CD4-positive, alpha-beta T cell treated with Interleukin-6 at 100 ng/mL for 8 hours (primary cell): ENCODE measurements around the gene CBX4.

Experiments
- DNase-seq: peaks from one replicate; pipeline ENCODE4 v3.0.0-alpha.2; 2020; ENCODE audit warnings: mixed read lengths, low spot score

The CBX4 gene

DNA sequence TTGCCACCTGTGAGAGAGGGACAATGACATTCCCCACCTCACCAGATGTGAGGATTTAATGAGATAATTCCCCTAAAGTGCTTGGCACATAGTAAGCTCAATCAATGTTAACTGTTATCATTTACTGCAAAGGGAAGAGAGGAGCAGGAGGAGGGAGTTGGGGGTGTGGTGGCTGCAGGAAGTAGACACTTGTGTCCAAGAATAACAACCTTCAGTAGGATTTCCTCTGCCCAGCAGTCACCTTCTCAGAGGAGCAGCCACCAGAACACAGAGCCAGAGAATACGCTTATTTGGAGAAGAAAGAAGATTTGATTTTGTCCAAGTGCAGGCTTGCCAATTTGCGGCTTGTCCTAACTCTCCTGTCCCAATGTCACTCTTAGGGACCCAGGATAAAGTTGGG, 10.2 kb downstream of the CBX4 start:
- no peak for DNase-seq

DNA sequence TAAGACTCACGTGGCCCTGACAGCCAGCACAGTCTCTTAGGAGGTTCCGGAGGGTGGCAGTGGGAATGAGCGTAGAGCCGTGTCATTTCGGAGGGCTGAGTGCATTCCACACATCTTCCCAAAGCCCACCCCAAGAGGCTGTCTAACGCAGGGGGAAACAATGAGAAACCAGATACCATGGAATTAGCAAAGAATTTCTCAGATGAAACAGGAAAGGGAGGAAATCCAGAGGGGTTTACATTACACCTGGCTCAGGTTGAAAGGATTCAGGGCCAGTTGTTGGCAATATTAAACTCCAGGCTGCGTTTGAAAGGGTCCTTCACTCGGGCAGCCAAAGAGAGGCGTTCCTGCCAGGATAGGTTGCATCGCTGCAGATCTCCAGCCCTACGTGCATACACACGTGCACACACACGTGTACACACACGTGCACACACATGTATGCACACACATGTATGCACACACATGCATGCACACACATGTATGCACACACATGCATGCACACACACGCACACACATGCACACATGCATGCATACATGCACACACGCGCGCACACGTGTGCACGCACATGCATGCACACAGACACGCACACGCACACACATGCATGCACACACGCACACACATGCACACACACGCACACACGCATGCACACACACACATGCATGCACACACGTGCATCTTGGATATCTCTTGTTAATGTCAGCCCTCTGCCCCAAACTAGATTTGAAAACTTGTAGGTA, 12.2 kb downstream of the CBX4 start:
- no peak for DNase-seq

DNA sequence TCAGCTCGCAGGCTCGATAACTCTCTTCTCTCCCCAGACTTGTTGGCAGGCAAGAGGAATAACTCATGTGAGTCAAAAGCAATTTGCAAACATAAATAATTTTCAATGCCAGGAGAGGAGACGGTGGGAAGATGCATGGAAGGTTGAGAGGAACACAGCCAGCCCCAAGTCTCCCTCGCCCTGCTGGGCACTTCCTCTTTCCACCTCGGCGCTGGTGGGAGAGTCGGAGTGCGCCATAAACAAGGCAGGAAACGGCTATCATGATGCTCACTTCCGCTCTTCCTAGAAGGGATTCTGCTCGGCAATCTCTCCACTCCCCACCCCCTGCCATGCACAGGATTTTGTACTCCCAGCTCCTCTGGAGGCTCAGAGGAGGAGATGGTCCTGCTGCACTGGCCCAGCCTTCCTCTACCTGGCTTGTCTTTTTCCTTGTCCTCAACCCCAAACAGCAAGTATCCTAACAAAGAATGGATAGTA, 13.0 kb downstream of the CBX4 start:
- DNase-seq, result no peak

DNA sequence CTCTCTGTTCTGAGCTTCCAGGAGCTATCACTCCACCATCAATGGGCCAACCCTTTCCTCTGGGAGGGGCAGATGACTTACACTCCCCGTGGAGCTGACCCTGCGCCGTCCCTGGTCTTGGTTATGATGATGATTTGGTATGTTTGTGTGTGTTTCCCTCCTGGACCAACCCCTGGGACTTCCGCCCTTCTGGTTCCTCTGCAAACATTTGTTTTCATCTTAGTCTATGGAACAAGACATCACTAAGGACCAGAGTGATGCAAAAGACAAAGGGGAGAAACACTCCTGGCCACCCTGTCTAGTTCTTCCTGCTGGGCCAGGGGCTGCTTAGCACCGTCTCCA, 13.7 kb downstream of the CBX4 start:
- no peak for DNase-seq

DNA sequence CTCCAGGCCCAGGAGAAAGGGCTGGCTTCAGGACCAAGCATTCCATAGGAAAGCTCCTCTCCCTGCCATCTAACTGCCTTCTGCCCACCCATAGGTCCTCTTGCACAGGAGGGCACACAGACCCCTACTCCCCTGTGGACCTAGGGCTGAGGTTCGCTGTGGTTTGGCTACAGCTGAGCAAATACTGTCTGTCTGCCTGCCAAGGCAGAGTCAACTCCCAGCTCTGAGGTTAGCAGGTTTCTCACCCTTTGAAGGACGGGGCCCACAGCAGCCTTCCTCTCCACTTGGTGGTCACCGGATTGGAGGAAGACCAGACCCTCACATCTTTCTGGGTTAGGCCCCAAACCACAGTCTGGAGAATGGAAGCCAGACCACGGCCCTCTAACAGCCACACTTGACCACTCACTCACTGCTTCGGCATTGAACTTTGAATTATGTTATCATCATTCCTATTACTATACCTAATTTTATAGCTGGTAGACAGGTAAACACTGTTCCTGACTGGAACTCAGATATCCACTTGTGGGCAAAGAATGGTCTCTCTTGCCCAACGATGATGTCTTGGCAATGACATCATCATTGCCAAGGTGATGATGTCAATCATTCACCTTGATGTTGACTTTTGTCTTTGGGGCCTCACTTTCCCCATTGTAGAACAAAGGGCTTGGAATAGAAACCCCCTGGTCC, 14.2 kb downstream of the CBX4 start:
- no peak for DNase-seq

DNA sequence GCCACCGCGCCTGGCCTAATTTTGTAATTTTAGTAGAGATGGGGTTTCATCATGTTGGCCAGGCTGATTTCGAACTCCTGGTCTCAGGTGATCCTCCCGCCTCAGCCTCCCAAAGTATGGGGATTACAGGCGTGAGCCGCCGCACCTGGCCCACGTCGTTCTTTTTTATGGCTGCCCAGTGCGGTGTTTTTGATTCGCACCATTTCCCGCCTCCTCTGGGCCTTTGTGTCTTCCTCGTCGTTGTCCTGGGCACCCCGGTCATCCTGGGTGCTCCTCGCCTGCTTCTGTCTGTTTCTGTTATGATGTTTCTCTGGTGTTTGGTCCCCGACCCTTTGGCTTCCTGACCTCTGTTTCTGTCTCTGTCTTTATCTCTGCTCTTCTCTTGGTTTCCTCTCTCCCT, 15.0 kb downstream of the CBX4 start:
- DNase-seq, result no peak

DNA sequence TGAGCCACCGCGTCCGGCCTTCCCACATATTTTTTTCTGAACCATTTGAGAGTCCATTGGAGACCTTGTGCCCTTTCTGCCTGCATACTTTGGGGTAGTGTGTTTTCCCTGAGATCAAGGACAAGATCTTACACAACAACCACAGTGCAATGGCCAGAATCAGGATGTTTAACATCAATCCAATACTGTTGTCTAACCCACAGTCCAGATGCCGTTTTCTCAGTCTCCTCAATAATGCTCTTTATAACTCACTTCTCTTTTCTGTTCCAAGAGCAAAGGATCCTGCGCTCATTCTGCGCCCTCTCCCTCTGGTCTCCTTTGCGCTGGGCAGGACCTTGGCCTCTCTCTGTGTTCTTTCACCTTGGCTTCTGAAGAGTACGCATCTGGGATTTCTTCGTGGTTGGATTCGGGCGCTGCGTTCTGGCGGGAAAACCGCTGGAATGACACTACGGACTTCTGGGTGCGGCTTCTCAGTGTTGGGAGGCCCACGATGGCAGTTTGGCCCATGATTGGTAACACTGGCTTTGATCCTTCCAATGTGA, 16.6 kb downstream of the CBX4 start:
- no peak for DNase-seq

DNA sequence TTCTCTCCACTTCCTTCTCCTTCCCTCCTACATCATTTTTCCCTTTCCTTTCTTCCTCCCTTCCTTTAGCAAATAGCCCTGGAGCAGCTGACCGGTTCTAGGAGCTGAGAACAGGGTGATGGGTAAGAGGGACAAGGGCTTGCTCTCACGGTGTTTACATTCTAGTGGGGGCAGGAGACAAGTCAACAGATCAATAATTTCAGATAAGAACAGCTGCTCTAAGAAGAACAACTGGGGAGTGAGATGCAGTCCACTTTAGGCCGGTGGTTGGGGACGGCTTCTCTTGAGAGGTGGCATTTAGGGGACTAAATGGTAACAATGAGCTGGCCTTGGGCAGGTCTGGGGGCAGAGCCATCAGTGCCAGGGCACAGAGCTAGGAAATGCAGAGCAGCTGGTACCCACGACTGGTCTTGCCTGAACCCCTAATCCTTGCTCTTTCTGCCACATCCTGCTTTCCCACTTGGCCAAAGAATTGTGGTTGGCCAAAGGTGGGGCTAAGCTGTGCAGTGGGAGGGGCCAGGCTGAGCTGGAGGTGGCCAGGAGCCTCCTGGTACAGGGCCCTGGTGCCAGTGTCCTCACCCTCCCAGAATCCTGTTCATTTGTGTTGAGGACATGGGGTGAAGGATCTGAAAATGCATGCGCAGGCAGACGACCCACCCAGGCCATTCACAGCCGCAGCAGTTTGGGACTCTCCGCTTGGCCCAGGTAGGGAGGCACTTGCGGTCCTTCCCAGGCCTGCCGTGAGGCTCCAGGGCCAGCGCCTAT, 17.7 kb downstream of the CBX4 start:
- no peak for DNase-seq

DNA sequence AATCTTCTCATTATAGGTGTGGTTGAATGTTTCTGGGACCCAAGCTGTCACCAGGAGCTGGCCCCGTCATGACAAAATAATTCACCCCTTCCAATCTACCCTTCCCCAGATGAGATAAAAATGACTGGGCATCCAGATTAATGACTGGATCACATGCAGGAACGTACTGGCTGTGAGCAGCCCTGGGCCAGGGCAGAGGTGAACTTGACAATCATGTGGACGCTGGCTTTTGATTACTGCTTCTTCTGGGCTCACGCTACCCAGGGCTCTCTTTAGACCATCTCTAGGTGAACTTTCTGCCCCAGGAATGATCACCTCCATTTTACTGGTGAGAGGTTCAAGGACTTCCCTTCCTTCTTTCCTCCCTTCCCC, 18.3 kb downstream of the CBX4 start:
- no peak for DNase-seq

DNA sequence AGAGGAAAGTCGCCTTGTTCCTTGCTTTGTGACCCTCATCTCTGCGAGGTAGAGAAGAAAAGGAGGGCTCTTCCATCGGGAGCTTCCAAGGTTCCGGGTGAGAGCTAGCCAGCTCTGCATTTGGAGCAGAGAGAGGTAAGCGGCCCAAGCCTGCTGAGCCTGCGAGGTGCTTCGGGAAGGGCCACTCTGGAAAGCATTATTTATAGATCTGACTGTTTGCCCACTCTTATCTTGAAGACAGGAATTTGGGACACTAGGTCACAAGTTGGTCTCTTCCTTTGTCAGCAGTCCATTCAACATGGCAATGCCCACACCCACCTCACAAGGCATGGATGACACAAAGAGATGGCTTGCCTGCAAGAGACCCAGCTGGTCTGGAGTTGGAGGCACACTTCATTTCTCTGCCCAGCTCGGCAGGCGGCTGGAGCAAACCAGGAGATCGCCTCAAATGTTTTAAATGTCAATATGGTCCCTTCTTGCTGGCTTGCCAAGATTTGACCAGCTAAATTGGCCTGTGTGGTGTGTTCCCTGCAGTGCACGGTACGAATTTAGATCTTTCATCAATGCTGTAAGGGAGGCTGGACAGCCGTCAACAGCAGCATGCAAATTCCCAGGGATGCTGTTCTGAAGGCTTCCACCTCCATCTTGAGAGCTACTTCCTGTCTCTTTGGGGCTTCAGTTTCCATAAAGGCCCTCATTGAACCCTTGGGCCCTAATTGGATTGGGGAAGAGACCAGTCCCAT, 19.5 kb downstream of the CBX4 start:
- no peak for DNase-seq

DNA sequence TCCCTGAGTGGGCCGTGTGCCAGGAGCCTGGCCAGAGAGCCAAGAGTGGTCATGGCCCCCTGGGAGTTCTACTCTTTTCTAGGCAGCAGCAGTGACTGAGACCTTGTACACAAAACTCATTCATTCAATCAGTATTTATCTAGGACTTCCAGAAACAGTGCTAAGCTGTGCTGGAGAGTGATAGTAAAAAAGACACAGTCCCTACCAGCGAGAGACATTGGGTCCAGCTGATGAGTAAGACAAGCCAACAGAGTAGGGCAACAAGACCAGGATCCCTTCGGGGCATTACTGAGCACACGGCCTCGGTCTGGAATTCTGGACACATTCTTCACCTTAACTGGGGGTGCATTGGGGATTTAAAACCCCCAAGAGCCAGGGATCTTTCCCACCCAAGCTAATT, 20.2 kb downstream of the CBX4 start:
- no peak for DNase-seq

DNA sequence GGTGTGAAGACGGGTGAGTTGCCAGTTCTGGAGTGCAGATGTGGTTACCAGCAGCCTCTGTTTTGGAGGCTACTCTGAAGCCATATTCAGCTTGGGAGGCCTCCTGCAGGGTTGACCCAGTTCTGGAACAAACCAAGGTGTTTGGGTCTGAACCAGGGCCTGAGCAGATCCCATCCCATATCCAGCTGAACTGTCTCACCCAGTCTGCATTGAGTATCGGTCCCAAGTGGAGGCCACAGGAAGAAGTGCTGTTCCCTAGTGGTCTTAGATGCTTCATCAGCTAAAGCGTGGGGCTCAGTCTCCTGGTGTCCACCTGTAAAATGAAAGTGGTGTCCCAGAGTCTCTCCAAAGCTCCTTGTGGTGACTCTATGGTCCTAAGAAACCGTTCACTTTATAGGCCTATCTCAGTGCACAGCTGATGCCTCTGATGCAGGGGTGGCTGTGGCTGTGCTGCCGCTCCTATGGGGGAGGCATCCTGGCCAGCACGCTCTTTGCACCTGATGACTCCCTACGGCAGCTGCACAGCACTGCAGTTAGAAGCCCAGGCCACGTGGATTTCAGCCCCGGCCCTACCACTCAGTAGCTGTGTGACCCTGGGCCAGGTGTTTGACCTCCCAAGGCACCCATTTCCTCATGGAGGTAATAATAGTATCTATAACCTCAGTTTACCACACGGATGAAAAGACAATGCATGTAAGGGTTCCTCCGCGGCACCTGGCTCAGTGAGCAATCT, 21.0 kb downstream of the CBX4 start:
- DNase-seq, result no peak

DNA sequence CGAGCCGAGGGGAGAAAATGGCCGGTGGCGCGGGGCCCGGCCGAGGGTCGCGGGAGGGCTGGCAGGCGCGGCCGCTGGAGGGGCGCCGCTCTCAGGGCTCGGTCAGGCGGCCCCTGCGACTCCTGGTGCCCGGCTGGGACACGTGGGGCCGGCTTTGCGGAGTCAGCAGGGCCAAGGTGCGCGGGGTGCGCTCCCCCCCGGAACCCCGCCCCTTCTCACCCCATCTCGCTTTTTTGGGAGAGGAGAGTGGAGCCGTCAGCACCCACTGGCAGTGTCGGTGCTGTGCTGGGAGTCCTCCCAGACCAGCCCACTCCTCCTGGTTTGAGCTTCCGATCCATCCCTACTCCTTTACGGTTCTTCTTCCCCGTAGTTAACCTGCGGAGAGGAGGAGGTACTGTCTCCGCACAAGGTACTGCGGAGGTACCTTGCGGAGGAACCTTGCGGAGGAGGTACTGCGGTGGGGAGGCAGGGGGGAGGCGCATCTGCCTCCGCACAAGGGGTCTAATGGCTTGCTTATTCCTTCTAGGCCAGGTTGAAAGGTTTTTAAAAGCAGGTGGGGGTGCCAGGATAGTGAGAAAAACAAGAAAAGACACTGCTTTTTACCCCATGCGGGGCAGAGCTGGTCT, 23.3 kb downstream of the CBX4 start:
- no peak for DNase-seq

DNA sequence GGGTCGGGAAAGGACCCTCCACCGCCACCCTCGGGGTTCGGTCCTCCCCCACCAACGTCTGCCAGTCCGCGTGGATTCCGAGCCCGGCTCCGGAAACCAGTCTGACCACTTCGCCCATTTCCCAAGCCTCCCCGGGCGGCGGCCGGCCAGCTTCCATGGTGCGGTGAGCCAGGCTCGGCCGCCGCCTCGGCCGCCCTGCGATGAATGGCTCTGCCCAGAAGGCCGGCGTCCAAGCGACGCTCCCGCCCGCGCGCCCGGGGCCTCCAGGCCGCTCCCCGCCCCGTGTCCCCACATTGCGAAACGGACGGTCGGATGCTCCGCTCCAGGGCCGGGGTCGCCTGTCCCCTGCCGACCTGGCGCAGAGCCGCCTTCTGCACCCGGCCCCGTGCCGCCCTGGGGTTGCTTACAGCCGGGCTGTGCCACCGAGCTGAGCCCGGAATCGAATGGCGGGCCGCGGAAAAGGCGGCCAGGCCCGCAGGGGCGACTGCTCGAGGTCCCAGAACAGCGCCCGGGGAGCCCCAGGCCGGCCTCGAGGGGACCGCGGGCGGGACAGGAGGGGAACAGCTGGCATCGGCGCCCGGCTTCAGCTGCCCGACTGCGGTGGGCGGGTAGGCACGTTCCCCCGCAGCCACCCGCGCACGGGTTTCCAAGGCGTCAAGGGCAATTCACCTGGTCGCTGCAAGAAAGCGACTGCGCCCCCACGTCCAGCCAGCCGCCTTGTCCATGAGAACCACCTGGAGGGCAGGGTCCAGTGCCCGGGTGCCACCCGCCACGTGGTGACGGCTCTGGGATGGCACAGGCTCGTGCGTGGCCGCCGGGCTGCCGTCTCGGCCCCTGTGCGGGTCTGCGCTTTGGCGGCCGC, 24.0 kb downstream of the CBX4 start:
- no peak for DNase-seq

DNA sequence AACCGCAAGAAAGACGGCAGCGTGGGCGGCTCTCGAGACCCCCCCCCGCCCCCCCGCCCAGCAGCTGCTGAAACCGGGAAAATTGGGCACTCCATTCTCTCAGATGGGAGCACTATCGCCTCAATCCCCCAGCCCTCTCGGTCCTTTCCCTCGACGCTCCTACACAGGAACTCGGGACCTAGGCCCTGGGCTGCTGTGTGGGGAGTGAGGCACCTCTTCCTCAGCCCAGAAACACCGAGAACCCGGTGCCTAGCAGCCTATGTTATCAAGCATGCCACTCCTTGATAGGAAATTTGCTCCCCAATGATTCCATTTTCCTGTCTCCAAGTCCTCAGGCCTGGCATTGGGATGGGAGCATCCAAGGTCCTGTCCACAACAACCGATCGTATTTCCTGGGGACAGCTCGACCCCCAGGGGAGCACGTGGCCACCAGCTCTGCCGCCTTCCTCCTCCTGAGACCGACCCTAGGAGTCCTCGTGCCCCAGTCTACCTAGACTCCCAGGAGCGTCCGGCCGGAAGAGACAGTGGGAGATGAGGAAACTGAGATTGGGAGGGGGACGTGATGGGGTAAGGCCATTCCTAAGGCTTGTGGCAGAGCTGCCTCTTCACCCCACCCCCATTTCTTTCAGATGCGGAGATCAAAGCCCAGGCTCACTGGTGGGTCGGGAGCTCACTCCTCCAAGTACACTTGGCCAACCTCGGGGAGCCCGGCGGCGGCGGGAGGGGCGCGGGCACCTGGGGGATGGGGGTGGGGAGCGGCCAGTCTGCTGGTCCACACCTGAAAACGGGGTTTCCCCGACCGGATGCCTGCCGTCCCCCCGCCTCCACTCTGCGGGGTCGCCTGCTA, 24.9 kb downstream of the CBX4 start:
- no peak for DNase-seq

DNA sequence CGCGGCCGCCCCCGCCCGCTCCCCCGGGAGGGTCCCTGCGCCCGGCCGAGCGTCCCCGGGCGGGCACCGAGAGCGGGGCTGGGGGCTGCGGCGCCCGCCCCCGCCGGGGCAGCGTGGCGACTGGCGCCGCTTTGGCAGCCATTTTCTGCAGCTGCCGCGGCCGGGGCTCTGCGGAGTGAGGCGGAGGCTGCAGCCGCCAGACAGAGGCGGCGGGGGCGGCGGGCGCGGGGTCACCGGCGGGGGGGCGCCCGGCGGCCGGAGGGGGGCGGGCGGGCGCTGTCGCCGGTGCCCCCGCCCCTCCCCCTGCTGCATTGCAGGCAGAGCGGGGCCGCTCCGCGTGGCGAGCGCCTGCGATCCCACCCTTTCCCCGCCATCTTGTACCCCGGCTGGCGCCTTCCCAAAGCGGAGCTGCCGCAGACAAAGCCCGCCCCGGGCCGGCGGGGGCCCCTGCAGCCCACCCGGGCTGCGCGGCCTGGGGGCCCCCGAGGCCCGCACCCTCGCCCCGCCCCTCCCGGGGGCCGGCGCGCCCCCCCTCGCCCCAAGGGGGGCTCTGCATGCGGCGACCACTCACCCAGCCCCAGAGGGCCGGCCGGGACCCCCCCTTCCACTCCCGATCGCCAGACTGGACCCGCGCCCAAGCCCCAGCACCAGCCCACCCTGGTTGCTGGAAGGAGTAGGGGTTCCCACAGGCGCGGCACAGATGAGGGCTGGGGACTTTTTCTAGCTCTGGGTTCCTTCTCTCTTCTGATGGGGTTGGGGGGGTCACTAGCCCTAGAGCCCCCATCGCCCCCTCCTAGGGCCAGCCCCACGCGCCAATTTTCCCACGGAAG, 25.7 kb downstream of the CBX4 start:
- DNase-seq, result no peak

DNA sequence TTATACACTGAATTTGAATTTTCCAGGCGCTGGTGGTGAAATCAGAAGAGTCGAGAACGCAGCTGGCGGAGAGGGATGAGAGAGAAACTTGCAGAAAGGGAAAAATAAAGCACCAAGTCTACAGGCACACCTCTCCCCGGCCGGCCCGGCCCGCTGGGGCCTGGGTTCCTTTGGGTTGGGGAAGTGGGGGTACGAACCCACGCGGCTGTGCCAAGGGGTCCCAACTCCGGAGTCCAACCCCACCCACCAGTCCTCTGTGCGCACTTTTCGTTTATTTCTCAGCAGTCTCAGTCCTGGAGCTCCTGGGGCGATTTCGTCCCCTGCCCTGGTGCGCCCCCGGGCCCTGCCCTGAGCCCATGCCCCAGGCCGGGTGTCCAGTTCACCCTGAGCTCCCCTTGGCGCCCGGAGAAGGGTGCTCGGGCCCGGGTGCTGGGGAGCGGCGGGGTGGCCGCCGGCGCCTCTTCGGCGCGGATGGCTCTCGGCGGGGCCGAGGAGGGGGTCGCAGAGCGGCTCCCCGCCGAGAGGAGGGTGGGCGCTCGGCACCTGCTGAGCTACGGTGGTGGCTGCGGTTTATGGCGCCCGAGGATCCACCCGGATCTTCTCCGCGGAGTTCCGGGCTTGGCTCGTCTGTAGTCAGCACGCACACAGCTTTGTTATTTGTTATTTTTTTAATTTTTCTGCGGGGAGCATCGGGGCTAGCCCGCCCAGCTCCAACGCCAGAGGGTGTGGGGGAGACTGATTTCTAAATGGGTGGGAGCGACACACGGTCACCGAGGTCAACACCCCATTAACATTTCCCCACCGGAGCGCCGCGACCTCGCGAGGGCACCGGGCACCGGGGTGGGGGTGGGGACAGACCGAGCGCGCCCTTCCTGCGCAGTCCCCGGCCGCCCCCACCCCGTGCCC, 26.6 kb downstream of the CBX4 start:
- DNase-seq, result no peak
